Fibroblast of skin of back (primary cell): ENCODE measurements around the gene CLEC4M.
"Not testable (repeated sequence)": the region's sequence is repeated elsewhere in the genome, so short reads cannot be mapped to it uniquely, and the experiment has no call there.

Experiments used
- DNase-seq: peaks from one replicate; pipeline ENCODE4 v3.0.0-alpha.2; 2013

Gene CLEC4M

DNA sequence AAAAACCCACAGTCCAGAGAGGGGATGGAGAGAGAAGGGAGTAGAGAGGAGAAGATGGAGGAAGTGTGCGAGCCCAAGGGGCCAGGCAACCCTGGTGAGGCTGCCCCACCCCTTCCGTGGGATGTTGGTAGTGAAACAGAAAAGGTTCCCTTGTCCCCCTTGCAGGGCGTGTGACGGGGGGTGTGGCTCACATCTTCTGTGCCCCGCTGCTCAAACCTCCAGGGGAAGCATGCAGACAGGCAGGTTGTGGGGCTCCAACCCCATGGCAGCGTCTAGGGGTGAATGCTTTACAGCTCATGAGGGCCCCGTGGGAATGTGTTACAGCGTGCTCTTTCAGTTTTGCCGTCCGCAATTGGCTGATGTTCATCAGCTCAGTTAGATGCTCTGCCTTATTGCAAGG is 52.3 kb downstream of the CLEC4M start:
- no peak for DNase-seq

DNA sequence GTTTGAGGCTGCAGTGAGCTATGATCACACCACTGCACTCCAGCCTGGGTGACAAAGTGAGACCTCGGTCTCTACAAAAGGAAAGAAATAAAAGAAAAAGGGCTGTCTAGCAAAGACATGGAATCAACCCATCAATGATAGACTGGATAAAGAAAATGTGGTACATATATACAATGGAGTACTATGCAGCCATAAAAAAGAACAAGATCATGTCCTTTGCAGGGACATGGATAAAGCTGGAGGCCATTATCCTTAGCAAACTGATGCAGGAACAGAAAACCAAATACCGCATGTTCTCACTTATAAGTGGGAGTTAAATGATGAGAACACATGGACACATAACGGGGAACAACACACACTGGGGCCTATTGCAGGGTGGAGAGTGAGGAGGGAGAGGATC is 53.0 kb downstream of the CLEC4M start:
- not testable (repeated sequence) for DNase-seq

DNA sequence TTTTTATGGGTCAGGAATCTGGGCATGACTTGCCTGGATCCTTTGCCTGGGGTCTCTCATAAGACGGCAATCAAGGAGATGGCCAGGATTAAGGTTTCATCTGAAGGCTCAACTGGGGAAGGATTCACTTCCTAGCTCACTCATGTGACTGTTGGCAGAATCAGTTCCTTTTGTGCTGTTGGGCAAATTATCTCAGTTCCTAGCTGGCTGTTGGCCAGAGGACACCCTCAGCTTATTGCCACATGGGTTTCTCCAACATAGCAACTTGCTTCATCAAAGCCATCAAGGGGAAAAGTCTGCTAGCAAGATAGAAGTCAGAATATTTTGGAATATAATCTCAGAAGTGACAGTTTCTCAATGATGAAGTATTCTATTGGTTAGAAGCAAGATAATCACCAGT is 54.8 kb downstream of the CLEC4M start:
- no peak for DNase-seq

DNA sequence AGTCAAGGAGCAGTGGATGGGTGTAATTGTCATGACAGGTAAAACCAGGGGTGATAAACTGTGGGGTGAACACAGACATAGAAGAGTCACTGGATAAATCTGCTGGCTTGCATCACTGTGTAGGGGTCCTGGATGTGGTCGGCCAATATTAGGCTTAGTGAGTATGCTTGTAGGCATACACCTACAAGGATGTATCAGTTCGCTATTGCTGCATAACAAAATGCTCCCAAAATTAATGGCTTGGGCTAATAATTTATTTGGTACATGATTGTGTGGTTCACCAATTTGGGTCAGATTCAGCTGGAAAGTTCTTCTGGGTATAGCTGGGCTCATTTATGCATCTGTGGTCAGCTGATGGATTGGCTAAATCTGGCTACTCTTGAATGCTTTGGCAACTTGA is 55.8 kb downstream of the CLEC4M start:
- no peak for DNase-seq
